Upper lobe of left lung (tissue), 6 donors: ENCODE results near the gene COASY. TPM values are rescaled to one million over a fixed set of nuclear protein-coding genes. Genes with fewer than 3 reads are reported as not detected.

Experiments used
- ATAC-seq, 2 donors: fragments of 200-7000 bp; cut with Tn5 transposase; one replicate each; pipeline ENCODE4 v1.9.1; 2022; ENCODE audit warnings: mild to moderate bottlenecking in 2 of 2, moderate library complexity in 2 of 2; ENCODE audit not compliant: low FRiP score in 2 of 2
- DNase-seq, 2 donors: peaks; one replicate each; pipeline ENCODE4 v3.0.0-alpha.2; 2019 to 2020
- H3K27ac ChIP-seq, 4 donors: fragments of 200-600 bp; sonication (generic); one replicate each; pipeline ENCODE4 v1.5.1; 2016 to 2019
- H3K27me3 ChIP-seq, 4 donors: fragments of 200-600 bp; sonication (generic); one replicate each; pipeline ENCODE4 v1.5.1; 2017 to 2019
- H3K36me3 ChIP-seq, 4 donors: fragments of 200-600 bp; sonication (generic); one replicate each; pipeline ENCODE4 v1.5.1; 2016 to 2019
- H3K4me1 ChIP-seq, 4 donors: fragments of 200-600 bp; sonication (generic); one replicate each; pipeline ENCODE4 v1.5.1; 2018 to 2019
- H3K4me3 ChIP-seq, 4 donors: fragments of 200-600 bp; sonication (generic); one replicate each; pipeline ENCODE4 v1.5.1; 2017 to 2019; ENCODE audit warnings: mild to moderate bottlenecking in 2 of 4, moderate library complexity in 1 of 4
- H3K9me3 ChIP-seq, 4 donors: fragments of 200-600 bp; sonication (generic); one replicate each; pipeline ENCODE4 v1.5.1; 2018 to 2019
- EP300 ChIP-seq, 4 donors: sonication (generic); formaldehyde crosslinking; IDR thresholded peaks; one replicate each; pipeline ENCODE4 v1.5.1; 2017; ENCODE audit warnings: antibody characterized with exemption in 4 of 4, control low read depth in 2 of 4
- POLR2A ChIP-seq, 4 donors: fragments of 450-650 bp; IDR thresholded peaks; one replicate each; pipeline ENCODE4 v1.5.1; 2016 to 2017; ENCODE audit warnings: antibody characterized with exemption in 4 of 4, mild to moderate bottlenecking in 2 of 4
- POLR2AphosphoS5 ChIP-seq, 2 donors: sonication (generic); formaldehyde crosslinking; IDR thresholded peaks; one replicate each; pipeline ENCODE4 v1.5.1; 2017; ENCODE audit warnings: antibody characterized with exemption in 2 of 2
- WGBS, 2 donors: methylation state at CpG; one replicate each; pipeline ENCODE4 v1.1.5; 2017 to 2018; 5-methylcytosine and 5-hydroxymethylcytosine counted together
- total RNA-seq, 6 donors: library from RNA; depleted of rRNA in 4 of 6; stranded (reverse); fragments of >200 nt in 4 of 6; gene quantifications; one replicate each; pipeline versions ENCODE4 v1.1.0 to v1.2.1, GENCODE V29; 2016 to 2021
- TF ChIP-seq, protein P1 (sequence below), 6 experiments: fragments of 450-650 bp in 4 of 6; fragments of 200-600 bp in 2 of 6; sonication (generic) in 2 of 6; IDR thresholded peaks; one replicate each; pipeline ENCODE4 v1.5.1; 2016 to 2019; ENCODE audit warnings: antibody characterized with exemption in 6 of 6
- donor health status: DM: no; HTN: no; CAD: no; lungs with moderate emphysema.
- donor health status: DM: no; HTN: yes; CAD: no; lungs with severe emphysema.

COASY gene
- total RNA-seq, 6 donors from 2014 or later = 34.7 to 71.1 (median 51.4) TPM

DNA sequence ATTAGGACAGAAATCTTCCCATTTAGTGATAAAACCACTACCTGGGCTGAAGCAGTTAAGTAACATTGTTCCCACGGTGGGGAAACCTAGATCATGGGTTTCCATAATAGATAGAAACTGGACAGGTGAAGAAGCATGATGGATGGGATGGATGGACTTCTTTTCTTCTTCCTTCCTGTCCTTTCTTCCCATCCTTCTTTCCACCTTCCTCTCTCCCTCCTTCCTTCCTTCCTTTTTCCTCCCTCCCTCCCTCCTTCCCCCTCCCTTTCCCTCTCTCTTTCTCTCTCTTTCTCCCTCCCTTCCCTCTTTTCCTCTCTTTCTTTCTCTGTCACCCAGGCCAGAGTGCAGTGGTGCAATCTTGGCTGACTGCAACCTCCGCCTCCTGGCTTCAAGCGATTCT, 12.5 kb downstream of the COASY start:
- Histone ChIP-seq H3K27me3 (no peaks in the 10 kb centered on the region), H3K9me3 (no peaks in the 10 kb centered on the region), H3K36me3 (peaks cover 44 to 64% (median 55%) of the 10 kb centered on the region in 4 donors), H3K4me1 (peaks cover 21 to 41% (median 29%) of the 10 kb centered on the region in 4 donors), H3K27ac (no peak overlapping the region), H3K4me3 (no peak overlapping the region)
- DNase-seq (no peak), ATAC-seq (no peak)
- WGBS, 2 donors = 71 to 75% methylated on average over 3 of the region's 3 CpGs
- TF ChIP-seq EP300 (IDR thresholded peaks at IDR 0.05) (no peak), POLR2A (IDR thresholded peaks at IDR 0.05) (no peak), POLR2AphosphoS5 (IDR thresholded peaks at IDR 0.05) (no peak)
- TF ChIP-seq, protein P1, sequence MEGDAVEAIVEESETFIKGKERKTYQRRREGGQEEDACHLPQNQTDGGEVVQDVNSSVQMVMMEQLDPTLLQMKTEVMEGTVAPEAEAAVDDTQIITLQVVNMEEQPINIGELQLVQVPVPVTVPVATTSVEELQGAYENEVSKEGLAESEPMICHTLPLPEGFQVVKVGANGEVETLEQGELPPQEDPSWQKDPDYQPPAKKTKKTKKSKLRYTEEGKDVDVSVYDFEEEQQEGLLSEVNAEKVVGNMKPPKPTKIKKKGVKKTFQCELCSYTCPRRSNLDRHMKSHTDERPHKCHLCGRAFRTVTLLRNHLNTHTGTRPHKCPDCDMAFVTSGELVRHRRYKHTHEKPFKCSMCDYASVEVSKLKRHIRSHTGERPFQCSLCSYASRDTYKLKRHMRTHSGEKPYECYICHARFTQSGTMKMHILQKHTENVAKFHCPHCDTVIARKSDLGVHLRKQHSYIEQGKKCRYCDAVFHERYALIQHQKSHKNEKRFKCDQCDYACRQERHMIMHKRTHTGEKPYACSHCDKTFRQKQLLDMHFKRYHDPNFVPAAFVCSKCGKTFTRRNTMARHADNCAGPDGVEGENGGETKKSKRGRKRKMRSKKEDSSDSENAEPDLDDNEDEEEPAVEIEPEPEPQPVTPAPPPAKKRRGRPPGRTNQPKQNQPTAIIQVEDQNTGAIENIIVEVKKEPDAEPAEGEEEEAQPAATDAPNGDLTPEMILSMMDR (IDR thresholded peaks at IDR 0.05) = no peak

DNA sequence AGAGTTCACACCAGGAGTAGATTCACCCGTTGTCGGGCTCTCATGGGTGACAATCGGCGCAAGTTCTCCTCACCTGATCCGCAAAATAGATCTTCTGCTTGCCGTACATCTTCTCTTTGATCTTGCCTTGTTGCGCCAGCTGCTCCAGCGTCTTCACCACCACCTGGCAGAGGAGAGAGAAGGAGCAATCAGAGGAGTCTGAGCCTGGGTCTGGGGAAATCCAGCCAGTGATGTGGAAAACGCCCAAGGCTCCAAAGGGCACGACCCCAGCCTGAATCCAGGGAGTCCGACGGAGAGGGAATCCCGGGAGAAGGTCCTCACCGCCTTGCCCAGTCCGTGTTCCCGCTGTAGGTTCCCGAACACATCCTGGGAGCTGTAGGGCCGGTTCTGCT, 15.2 kb downstream of the COASY start:
- no peak for TF ChIP-seq POLR2AphosphoS5 (IDR thresholded peaks at IDR 0.05)
- TF ChIP-seq POLR2A (IDR thresholded peaks at IDR 0.05) = no peak
- TF ChIP-seq EP300 (IDR thresholded peaks at IDR 0.05) = no peak
- TF ChIP-seq, protein P1 (IDR thresholded peaks at IDR 0.05) = no peak
- DNase-seq = no peak
- Histone ChIP-seq H3K9me3 (no peaks in the 10 kb centered on the region), H3K27ac (peak overlapping the region; percentile 85 to 91 (median 88)), H3K27me3 (no peaks in the 10 kb centered on the region), H3K4me3 (peak overlapping the region; percentile 39 to 71 (median 62)), H3K36me3 (peaks cover 31 to 62% (median 47%) of the 10 kb centered on the region in 4 donors), H3K4me1 (peaks cover 16 to 30% (median 19%) of the 10 kb centered on the region in 4 donors)
- 7% methylated on average over 10 to 18 of the region's 18 CpGs for WGBS, 2 donors
- ATAC-seq = peak in 1 of 2 donors; percentile 3

DNA sequence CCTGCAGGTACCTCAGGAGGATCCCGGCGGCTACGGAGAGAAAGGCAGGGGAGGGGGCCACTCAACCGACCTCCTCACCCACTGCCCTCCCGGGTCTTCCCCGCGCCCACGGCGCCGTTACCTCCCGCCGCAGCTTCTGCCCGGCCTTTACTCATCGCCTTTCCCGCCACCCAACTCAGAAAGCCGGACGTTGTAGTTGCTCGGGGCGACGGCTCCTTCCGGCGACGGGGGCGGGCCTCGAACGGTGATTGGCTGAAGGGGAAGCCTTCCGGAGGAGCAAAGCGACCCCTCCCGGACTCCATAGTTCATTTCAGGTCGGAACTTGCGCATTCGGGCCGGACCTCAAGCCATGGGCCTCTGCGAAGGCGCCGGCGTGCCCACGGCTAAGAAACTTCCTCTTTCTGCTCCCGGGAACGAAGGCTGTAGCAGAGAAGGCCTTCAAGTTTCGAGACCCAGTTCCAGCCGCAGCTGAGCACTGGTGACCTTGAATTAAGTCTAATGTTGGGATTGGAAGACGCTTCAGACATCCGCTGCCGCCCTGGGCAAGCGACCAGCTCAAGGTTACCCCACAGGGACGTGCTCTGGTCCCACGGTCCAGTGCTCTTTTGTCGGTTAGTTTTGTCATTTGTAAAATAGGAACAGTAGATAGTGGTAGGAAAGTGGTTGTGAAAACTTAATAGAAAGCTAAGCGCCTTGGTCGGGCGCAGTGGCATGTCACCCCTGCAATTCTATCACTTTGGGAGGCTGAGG, 15.8 kb downstream of the COASY start, which contains the start of gene PSMC3IP:
PSMC3IP (minus strand) TSS at position 198 of the 750 bp plus-strand sequence; CDS start at position 155, 43 bp downstream.
- TF ChIP-seq, protein P1 (IDR thresholded peaks at IDR 0.05) = peak in 5 of 6 experiments; percentile 40 to 69 (median 61)
- peak; percentile 77 to 84 for TF ChIP-seq POLR2AphosphoS5 (IDR thresholded peaks at IDR 0.05)
- TF ChIP-seq EP300 (IDR thresholded peaks at IDR 0.05) = no peak
- peak in 1 of 4 donors; percentile 74 for TF ChIP-seq POLR2A (IDR thresholded peaks at IDR 0.05)
- no peaks in the 10 kb centered on the region for H3K9me3 ChIP-seq
- peak; percentile 95 to 98 for DNase-seq
- no peaks in the 10 kb centered on the region for H3K27me3 ChIP-seq
- peaks cover 16 to 24% (median 18%) of the 10 kb centered on the region in 4 donors for H3K4me1 ChIP-seq
- H3K36me3 ChIP-seq = peaks cover 31 to 62% (median 47%) of the 10 kb centered on the region in 4 donors
- H3K4me3 ChIP-seq = peak within 1 kb of the TSS; percentile 39 to 71 (median 62)
- ATAC-seq = peak; percentile 97 to 98
- WGBS, 2 donors = 1 to 2% methylated on average over 10 to 36 of the region's 52 CpGs
- H3K27ac ChIP-seq = peak within 1 kb of the TSS; percentile 85 to 91 (median 88)

DNA sequence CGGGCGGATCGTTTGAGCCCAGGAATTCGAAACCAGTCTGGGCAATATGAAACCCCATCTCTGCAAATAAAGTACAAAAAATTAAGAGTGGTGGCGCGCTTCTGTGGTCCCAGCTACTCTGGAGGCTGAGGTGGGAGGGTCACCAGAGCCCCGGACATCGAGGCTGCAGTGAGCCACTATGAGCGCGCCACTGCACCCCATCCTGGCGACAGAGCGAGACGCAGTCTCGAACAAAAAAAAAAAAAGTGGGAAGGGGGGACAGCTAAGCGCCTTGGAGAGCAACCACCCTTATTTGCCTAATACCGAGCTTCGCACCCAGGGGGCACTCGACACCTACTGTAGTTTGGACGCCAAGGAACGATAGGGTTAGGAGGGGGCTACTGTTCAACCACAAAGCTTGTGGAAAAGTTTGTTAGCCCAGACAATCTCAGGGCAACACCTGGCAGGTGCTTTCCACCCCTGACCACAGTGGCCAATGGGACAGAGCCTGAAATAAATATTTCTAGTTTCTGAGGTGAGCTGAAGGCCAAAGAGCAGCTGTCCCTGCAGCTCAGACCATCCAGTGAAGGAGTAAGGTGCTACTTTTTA, 16.4 kb downstream of the COASY start:
- peak; percentile 84 to 90 for ATAC-seq
- Histone ChIP-seq H3K4me3 (peak overlapping the region; percentile 27 to 71 (median 62)), H3K4me1 (peaks cover 16 to 23% (median 18%) of the 10 kb centered on the region in 4 donors), H3K27me3 (no peaks in the 10 kb centered on the region), H3K9me3 (no peaks in the 10 kb centered on the region), H3K36me3 (peaks cover 31 to 62% (median 47%) of the 10 kb centered on the region in 4 donors), H3K27ac (peak overlapping the region; percentile 85 to 91 (median 88))
- WGBS, 2 donors = 0 to 1% methylated on average over 19 to 20 of the region's 20 CpGs
- DNase-seq = peak in 1 of 2 donors; percentile 75
- no peak for TF ChIP-seq POLR2A (IDR thresholded peaks at IDR 0.05)
- TF ChIP-seq POLR2AphosphoS5 (IDR thresholded peaks at IDR 0.05) = no peak
- TF ChIP-seq EP300 (IDR thresholded peaks at IDR 0.05) = no peak
- TF ChIP-seq, protein P1 (IDR thresholded peaks at IDR 0.05) = peak; percentile 48 to 78 (median 68)
